Measurements from ENCODE around the gene MAPK8IP2. TPM values are rescaled to one million over a fixed set of nuclear protein-coding genes. Genes with fewer than 3 reads are reported as not detected.

MAPK8IP2 gene
- total and polyA plus RNA-seq, 2 of the 4 experiments (the other 2 are of a cell fraction), result under 0.01 to 0.14 TPM

- Histone ChIP-seq H3K4me3 (ENCODE audit: insufficient read depth, low read depth, low read length) (peak within 1 kb of the TSS; percentile 80), H3K18ac (ENCODE audit: low read depth, low read length) (peak within 1 kb of the TSS; percentile 45; the same call in 1 of the 2 replicates), H2BK120ac (ENCODE audit: low read depth, low read length) (peak within 1 kb of the TSS; percentile 75), H3K14ac (replicated peaks; ENCODE audit: low read depth, low read length) (peak within 1 kb of the TSS; percentile 96), H3K36me3 (ENCODE audit: control insufficient read depth, insufficient read depth, low read length) (peaks cover 4% of the 10 kb centered on the region; the same call in 1 of the 2 replicates), H2BK20ac (ENCODE audit: low read depth, low read length) (no peak within 1 kb of the TSS), H3K56ac (ENCODE audit: extremely low read depth, insufficient read depth, low read length) (peak within 1 kb of the TSS; percentile 66), H4K5ac (ENCODE audit: low read depth, low read length) (peak within 1 kb of the TSS; percentile 83), H4K20me1 (ENCODE audit: insufficient read depth, low read length) (no peaks in the 10 kb centered on the region; the same call in 1 of the 2 replicates), H3K4me1 (ENCODE audit: control insufficient read depth, insufficient read depth, low read length) (peaks cover 17% of the 10 kb centered on the region), H3K9me1 (ENCODE audit: insufficient read depth, low read length) (peaks cover 28% of the 10 kb centered on the region), H2AK5ac (ENCODE audit: low read depth, low read length) (peak within 1 kb of the TSS; percentile 81), H2BK15ac (ENCODE audit: low read depth, low read length) (no peak within 1 kb of the TSS), H4K91ac (ENCODE audit: insufficient read depth, low read depth, low read length) (peak within 1 kb of the TSS; percentile 90), H3K4ac (ENCODE audit: low read depth, low read length) (peak within 1 kb of the TSS; percentile 97), H3K79me1 (ENCODE audit: low read depth in 1 of 2, low read length in 2 of 2) (peaks cover 18 to 39% of the 10 kb centered on the region in 2 experiments), H3K23ac (ENCODE audit: low read depth, low read length) (peak within 1 kb of the TSS; percentile 96), H3K9me3 (ENCODE audit: control insufficient read depth, insufficient read depth, low read length) (no peaks in the 10 kb centered on the region), H3K4me2 (ENCODE audit: low read depth, low read length) (peak within 1 kb of the TSS; percentile 96), H4K8ac (ENCODE audit: low read depth in 2 of 2, low read length in 2 of 2) (peak within 1 kb of the TSS; percentile 68 to 97), H2AFZ (replicated peaks; ENCODE audit: low read length, poor library complexity) (peak within 1 kb of the TSS; percentile 99), H2AK9ac (replicated peaks; ENCODE audit: low read depth, low read length, poor library complexity) (peak within 1 kb of the TSS; percentile 93), H3K27ac (ENCODE audit: insufficient read depth, low read length) (peak within 1 kb of the TSS; percentile 85), H2BK5ac (ENCODE audit: low read depth, low read length, poor library complexity, severe bottlenecking) (peak within 1 kb of the TSS; percentile 84), H3K9ac (ENCODE audit: low read depth, low read length) (peak within 1 kb of the TSS; percentile 85), H3K27me3 (ENCODE audit: control insufficient read depth, insufficient read depth, low read length) (no peaks in the 10 kb centered on the region)
- dilution Hi-C loops (cut with HindIII; ENCODE audit: low sequenced_read_pairs, unreplicated experiment) (no loop called here), intact Hi-C loops (cut with micrococcal nuclease) (loop anchor here (2.0 to 5.0 kb wide), 3 partner anchors 44 to 55 kb away; partner anchors contain the start of genes ARSA and SCO2), in situ Hi-C loops (cut with MboI; ENCODE audit: low sequenced_read_pairs) (no loop called here)
- DNase-seq (peak; percentile 96), ATAC-seq (ENCODE audit: low read depth) (peak; percentile 97)
- BruUV-seq (replicated peaks), result no TSS peak
- WGBS, 2 experiments (ENCODE audit: extremely low coverage in 2 of 2, insufficient read length in 1 of 2), result 0% methylated on average over 83 of the region's 96 CpGs; no CpG with 5 or more reads in 1 of the 2 experiments
- POLR2A ChIA-PET (ENCODE audit: unreplicated experiment), result interaction anchor here (1.6 kb wide), 1 partner anchor 10 kb away, joined by 3 read pairs; no protein-coding TSS in a partner anchor
- CTCF ChIA-PET, result interaction anchor here (1.6 kb wide), 1 partner anchor 57 kb away, joined by 5 read pairs; the partner anchor contains the start of gene SCO2
- no peak for TF ChIP-seq NFE2L2 (IDR thresholded peaks at IDR 0.05; ENCODE audit: low read depth, low read length)
- TF ChIP-seq CTCF (conservative IDR thresholded peaks at IDR 0.05; ENCODE audit: low read depth, low read length), result no peak
- TF ChIP-seq RAD21 (IDR thresholded peaks at IDR 0.05; ENCODE audit: low read length), result no peak
- TF ChIP-seq USF2 (IDR thresholded peaks at IDR 0.05; ENCODE audit: low read depth, low read length), result no peak
- no peak for TF ChIP-seq CEBPB (IDR thresholded peaks at IDR 0.05; ENCODE audit: low read depth, low read length)
- TF ChIP-seq CHD1 (IDR thresholded peaks at IDR 0.05; ENCODE audit: low read depth, low read length), result no peak
- peak; percentile 13; the same call in 1 of the 2 replicates for TF ChIP-seq MAZ (IDR thresholded peaks at IDR 0.05; ENCODE audit: borderline replicate concordance, low read depth, low read length)
- TF ChIP-seq POLR2A (IDR thresholded peaks at IDR 0.05; ENCODE audit: low read depth, low read length), result peak; percentile 68; the same call in 1 of the 2 replicates
- no peak for TF ChIP-seq SMC3 (IDR thresholded peaks at IDR 0.05; ENCODE audit: low read depth, low read length)
- TF ChIP-seq FOS (IDR thresholded peaks at IDR 0.05; ENCODE audit: low read depth, low read length), result no peak
- no peak for TF ChIP-seq MAFK (IDR thresholded peaks at IDR 0.05; ENCODE audit: low read depth, low read length)
- no peak for TF ChIP-seq RCOR1 (IDR thresholded peaks at IDR 0.05; ENCODE audit: insufficient replicate concordance, low read length)
- no peak for TF ChIP-seq RFX5 (IDR thresholded peaks at IDR 0.05; ENCODE audit: low read depth, low read length)
- TF ChIP-seq, protein P1, sequence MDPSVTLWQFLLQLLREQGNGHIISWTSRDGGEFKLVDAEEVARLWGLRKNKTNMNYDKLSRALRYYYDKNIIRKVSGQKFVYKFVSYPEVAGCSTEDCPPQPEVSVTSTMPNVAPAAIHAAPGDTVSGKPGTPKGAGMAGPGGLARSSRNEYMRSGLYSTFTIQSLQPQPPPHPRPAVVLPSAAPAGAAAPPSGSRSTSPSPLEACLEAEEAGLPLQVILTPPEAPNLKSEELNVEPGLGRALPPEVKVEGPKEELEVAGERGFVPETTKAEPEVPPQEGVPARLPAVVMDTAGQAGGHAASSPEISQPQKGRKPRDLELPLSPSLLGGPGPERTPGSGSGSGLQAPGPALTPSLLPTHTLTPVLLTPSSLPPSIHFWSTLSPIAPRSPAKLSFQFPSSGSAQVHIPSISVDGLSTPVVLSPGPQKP (IDR thresholded peaks at IDR 0.05; ENCODE audit: borderline replicate concordance, low read depth, low read length), result no peak
Measured at GRCh38 chr22:50582493-50583293, 17.9 kb upstream of the MAPK8IP2 start, which contains the start of gene CHKB. Gene CHKB (minus strand): TSS chr22:50582849. CDS start chr22:50582781, 68 bp downstream.
